Keratinocyte (primary cell): ENCODE data around the gene SLFN5.

ENCODE experiments used
- EZH2 ChIP-seq: IDR thresholded peaks from one replicate; pipeline ENCODE4 v1.6.1; 2012; ENCODE audit warnings: inconsistent platforms, mild to moderate bottlenecking, low read length, moderate library complexity
- TF ChIP-seq, protein P1 (sequence below), 3 experiments: IDR thresholded peaks in 1 of 3; conservative IDR thresholded peaks in 1 of 3; optimal IDR thresholded peaks in 1 of 3; 2 replicates in 2 of 3; 3 replicates in 1 of 3; pipeline versions ENCODE3 to v1.5.1; 2011; ENCODE audit warnings: low read length in 3 of 3, mild to moderate bottlenecking in 3 of 3, moderate library complexity in 2 of 3, control low read depth in 1 of 3, inconsistent platforms in 1 of 3; ENCODE audit not compliant: insufficient read depth in 2 of 3; ENCODE audit errors: extremely low read depth in 1 of 3

DNA sequence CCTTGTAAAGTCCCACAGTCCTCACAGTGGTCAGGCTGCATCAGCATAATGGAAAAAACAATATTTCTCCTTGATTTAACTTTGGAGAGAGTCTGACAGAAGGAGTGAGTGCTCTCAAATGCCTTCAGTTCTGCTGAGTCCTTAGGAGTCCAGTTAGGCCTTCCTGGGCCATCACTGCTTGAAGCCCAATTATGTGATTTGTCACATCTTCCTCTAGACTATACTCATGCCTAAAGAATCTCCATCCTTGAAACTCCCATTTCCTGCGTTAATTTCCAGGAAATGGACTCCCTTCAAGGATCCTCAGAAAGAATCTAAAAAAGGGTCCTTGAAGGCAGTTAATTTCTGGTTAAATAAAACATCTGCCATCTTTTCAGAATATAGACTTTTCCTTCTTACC is 52.8 kb downstream of the SLFN5 start:
- TF ChIP-seq, protein P1, sequence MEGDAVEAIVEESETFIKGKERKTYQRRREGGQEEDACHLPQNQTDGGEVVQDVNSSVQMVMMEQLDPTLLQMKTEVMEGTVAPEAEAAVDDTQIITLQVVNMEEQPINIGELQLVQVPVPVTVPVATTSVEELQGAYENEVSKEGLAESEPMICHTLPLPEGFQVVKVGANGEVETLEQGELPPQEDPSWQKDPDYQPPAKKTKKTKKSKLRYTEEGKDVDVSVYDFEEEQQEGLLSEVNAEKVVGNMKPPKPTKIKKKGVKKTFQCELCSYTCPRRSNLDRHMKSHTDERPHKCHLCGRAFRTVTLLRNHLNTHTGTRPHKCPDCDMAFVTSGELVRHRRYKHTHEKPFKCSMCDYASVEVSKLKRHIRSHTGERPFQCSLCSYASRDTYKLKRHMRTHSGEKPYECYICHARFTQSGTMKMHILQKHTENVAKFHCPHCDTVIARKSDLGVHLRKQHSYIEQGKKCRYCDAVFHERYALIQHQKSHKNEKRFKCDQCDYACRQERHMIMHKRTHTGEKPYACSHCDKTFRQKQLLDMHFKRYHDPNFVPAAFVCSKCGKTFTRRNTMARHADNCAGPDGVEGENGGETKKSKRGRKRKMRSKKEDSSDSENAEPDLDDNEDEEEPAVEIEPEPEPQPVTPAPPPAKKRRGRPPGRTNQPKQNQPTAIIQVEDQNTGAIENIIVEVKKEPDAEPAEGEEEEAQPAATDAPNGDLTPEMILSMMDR (optimal IDR thresholded peaks at IDR 0.05 in 1 of 3, IDR thresholded peaks at IDR 0.05 in 1 of 3, conservative IDR thresholded peaks at IDR 0.05 in 1 of 3; ENCODE audit: extremely low read depth in 1 of 3, insufficient read depth in 2 of 3, low read length in 3 of 3): no peak
- no peak for TF ChIP-seq EZH2
